HCT116 (cell line): ENCODE data around the gene CBLB. TPM values are rescaled to one million over a fixed set of nuclear protein-coding genes. Genes with fewer than 3 reads are reported as not detected.

Source experiments
- ATAC-seq: fragments of 200-7000 bp; cut with Tn5 transposase; 2 replicates; pipeline ENCODE4 v1.9.1; 2020; ENCODE audit warnings: mild to moderate bottlenecking, moderate library complexity
- BruUV-seq: library from RNA; stranded (reverse); fragments of 400-500 nt; replicated peaks from 2 replicates; lab custom pipeline; 2021; lab: Mats Ljungman, UMichigan
- CTCF ChIA-PET: fragments of 300-600 bp; sonication (Branson Sonifier 250); formaldehyde crosslinking; loops from one replicate; lab custom pipeline; 2021; ENCODE audit warnings: antibody characterized with exemption; lab: Charles Lee
- POLR2A ChIA-PET: fragments of 300-600, 350-600 bp; sonication (Branson Sonifier 250); formaldehyde crosslinking; loops from one replicate; lab custom pipeline; 2021; ENCODE audit warnings: antibody characterized with exemption; lab: Charles Lee
- RAD21 ChIA-PET, 2 experiments: fragments of 300-600 bp; sonication (Branson Sonifier 250); formaldehyde crosslinking; loops; one replicate each; lab custom pipeline; 2023; ENCODE audit warnings: low total read pairs in 2 of 2; ENCODE audit not compliant: uncharacterized antibody in 2 of 2, unreplicated experiment in 2 of 2, low non-redundant PET in 1 of 2; lab: Charles Lee
- DNase-seq: peaks from one replicate; pipeline ENCODE4 v3.0.0-alpha.2; 2010; ENCODE audit warnings: low read depth, low spot score
- H2AFZ ChIP-seq: fragments of 200-600 bp; shearing (Covaris generic), sonication (generic); 2 replicates; pipeline ENCODE4 v1.6.1; 2017; ENCODE audit warnings: low read depth, mixed run types, mixed read lengths, antibody characterized with exemption, low read length; ENCODE audit not compliant: poor library complexity, severe bottlenecking
- H3K27ac ChIP-seq: 2 replicates; pipeline ENCODE4 v1.5.1; 2012; ENCODE audit warnings: low read depth, low read length
- H3K27me3 ChIP-seq: fragments of 200-600 bp; sonication (generic); 2 replicates; pipeline ENCODE4 v1.6.1; 2016; ENCODE audit warnings: mixed run types, low read length, mixed read lengths; ENCODE audit not compliant: insufficient read depth
- H3K36me3 ChIP-seq, 2 experiments: fragments of 200-500 bp in 1 of 2; fragments of 200-600 bp in 1 of 2; sonication (Bioruptor generic) in 1 of 2; sonication (generic) in 1 of 2; 2 replicates each; pipeline versions ENCODE4 v1.5.1 to v1.6.1; 2014 to 2016; ENCODE audit warnings: low read length in 2 of 2, inconsistent platforms in 1 of 2, mixed read lengths in 1 of 2, mixed run types in 1 of 2; ENCODE audit not compliant: insufficient read depth in 2 of 2, control insufficient read depth in 1 of 2
- H3K4me1 ChIP-seq, 2 experiments: fragments of 200-600 bp in 1 of 2; sonication (generic) in 1 of 2; 2 replicates each; pipeline versions ENCODE4 v1.5.1 to v1.6.1; 2012 to 2017; ENCODE audit warnings: low read length in 2 of 2, inconsistent platforms in 1 of 2, mild to moderate bottlenecking in 1 of 2, mixed read lengths in 1 of 2, mixed run types in 1 of 2, moderate library complexity in 1 of 2; ENCODE audit not compliant: insufficient read depth in 2 of 2, control insufficient read depth in 1 of 2
- H3K4me2 ChIP-seq: fragments of 200-600 bp; sonication (generic); 2 replicates; pipeline ENCODE4 v1.6.1; 2017; ENCODE audit warnings: mixed run types, low read length, mixed read lengths
- H3K4me3 ChIP-seq, 2 experiments: fragments of 200-600 bp in 1 of 2; sonication (generic) in 1 of 2; replicated peaks in 1 of 2; 2 replicates each; pipeline ENCODE4 v1.5.1; 2011 to 2016; ENCODE audit warnings: low read length in 2 of 2, control low read depth in 1 of 2, low read depth in 1 of 2, mild to moderate bottlenecking in 1 of 2, mixed read lengths in 1 of 2, mixed run types in 1 of 2
- H3K79me2 ChIP-seq: fragments of 200-600 bp; sonication (generic); 2 replicates; pipeline ENCODE4 v1.6.1; 2017; ENCODE audit warnings: mild to moderate bottlenecking, mixed run types, low read length, moderate library complexity, mixed read lengths; ENCODE audit not compliant: insufficient read depth
- H3K9ac ChIP-seq: fragments of 200-600 bp; sonication (generic); 2 replicates; pipeline ENCODE4 v1.6.1; 2016; ENCODE audit warnings: low read length, mixed read lengths
- H3K9me2 ChIP-seq: fragments of 200-600 bp; sonication (generic), shearing (Covaris generic); 2 replicates; pipeline ENCODE4 v1.6.1; 2017; ENCODE audit warnings: mixed run types, mild to moderate bottlenecking, moderate library complexity; ENCODE audit not compliant: insufficient read depth
- H3K9me3 ChIP-seq, 2 experiments: fragments of 200-500 bp in 1 of 2; fragments of 200-600 bp in 1 of 2; sonication (Bioruptor generic) in 1 of 2; sonication (generic) in 1 of 2; 2 replicates each; pipeline ENCODE4 v1.6.1; 2014 to 2017; ENCODE audit warnings: low read length in 2 of 2, mixed read lengths in 2 of 2, inconsistent platforms in 1 of 2, low read depth in 1 of 2, mild to moderate bottlenecking in 1 of 2, mixed run types in 1 of 2, moderate library complexity in 1 of 2; ENCODE audit not compliant: control insufficient read depth in 1 of 2, insufficient read depth in 1 of 2
- H4K20me1 ChIP-seq: fragments of 200-600 bp; sonication (generic), shearing (Covaris generic); 2 replicates; pipeline ENCODE4 v1.6.1; 2017; ENCODE audit warnings: mixed run types, mild to moderate bottlenecking, moderate library complexity; ENCODE audit not compliant: insufficient read depth
- CBX3 ChIP-seq: IDR thresholded peaks from 2 replicates; pipeline ENCODE4 v1.6.1; 2012; ENCODE audit warnings: low read depth
- EGR1 ChIP-seq: IDR thresholded peaks from 2 replicates; pipeline ENCODE4 v1.6.1; 2012; ENCODE audit warnings: low read depth
- ELF1 ChIP-seq: IDR thresholded peaks from 2 replicates; pipeline ENCODE4 v1.6.1; 2012; ENCODE audit warnings: low read depth, borderline replicate concordance
- EZH2 ChIP-seq: fragments of 200-600 bp; sonication (generic); IDR thresholded peaks from 2 replicates; pipeline ENCODE4 v1.6.1; 2017; ENCODE audit warnings: antibody characterized with exemption, mixed run types
- REST ChIP-seq: IDR thresholded peaks from 2 replicates; pipeline ENCODE4 v1.6.1; 2012; ENCODE audit warnings: low read depth
- SIN3A ChIP-seq: IDR thresholded peaks from 2 replicates; pipeline ENCODE4 v1.6.1; 2012; ENCODE audit warnings: low read depth
- SP1 ChIP-seq: IDR thresholded peaks from 2 replicates; pipeline ENCODE4 v1.6.1; 2012; ENCODE audit warnings: low read depth
- TCF7L2 ChIP-seq: IDR thresholded peaks from 2 replicates; pipeline ENCODE4 v1.7.0; 2011; ENCODE audit warnings: borderline replicate concordance, inconsistent platforms; ENCODE audit not compliant: insufficient read depth, insufficient read length; ENCODE audit errors: extremely low read depth
- YY1 ChIP-seq: IDR thresholded peaks from 2 replicates; pipeline ENCODE4 v1.6.1; 2011; ENCODE audit warnings: low read length, low read depth, moderate library complexity, mild to moderate bottlenecking; ENCODE audit not compliant: insufficient replicate concordance; ENCODE audit errors: extremely low read depth
- ZNF274 ChIP-seq: fragments of 200-500 bp; sonication (Bioruptor generic); IDR thresholded peaks from 2 replicates; pipeline ENCODE4 v1.6.1; 2014; ENCODE audit warnings: mild to moderate bottlenecking, low read depth, low read length, inconsistent platforms
- intact Hi-C: fragments of 100-400 bp; cut with micrococcal nuclease; formaldehyde crosslinking; loops from 2 replicates; pipeline ENCODE4 v1.10.0; 2022
- total RNA-seq: library from RNA; stranded (reverse); gene quantifications from one replicate; pipeline ENCODE4 v1.2.1, GENCODE V29; 2021; ENCODE audit not compliant: unreplicated experiment

Gene CBLB
- total RNA-seq, 1 experiment from 2014 or later, result 10.4 TPM

- CTCF ChIA-PET, result no interaction called here
- Histone ChIP-seq H3K9me3 (no peaks in the 10 kb centered on the region), H3K27me3 (no peaks in the 10 kb centered on the region), H3K9ac (no peak overlapping the region), H3K9me2 (no peaks in the 10 kb centered on the region), H4K20me1 (no peaks in the 10 kb centered on the region), H2AFZ (no peak overlapping the region), H3K36me3 (no peaks in the 10 kb centered on the region), H3K4me3 (no peak overlapping the region), H3K4me1 (no peaks in the 10 kb centered on the region), H3K4me2 (no peak overlapping the region), H3K27ac (no peak overlapping the region), H3K79me2 (no peaks in the 10 kb centered on the region)
- POLR2A ChIA-PET, result no interaction called here
- intact Hi-C loops, result no loop called here
- ATAC-seq (no peak), DNase-seq (no peak)
- RAD21 ChIA-PET, result no interaction called here
- BruUV-seq, result no TSS peak
- TF ChIP-seq REST, result no peak
- no peak for TF ChIP-seq ZNF274
- TF ChIP-seq EZH2, result no peak
- TF ChIP-seq SP1, result no peak
- TF ChIP-seq EGR1, result no peak
- TF ChIP-seq SIN3A, result no peak
- TF ChIP-seq ELF1, result no peak
- no peak for TF ChIP-seq CBX3
- no peak for TF ChIP-seq TCF7L2
- TF ChIP-seq YY1, result no peak
These were observed 8.0 kb upstream of the CBLB start for GRCh38 chr3:105876780-105877327.
